Measurements from ENCODE around the gene ICOSLG. TPM values are rescaled to one million over a fixed set of nuclear protein-coding genes. Genes with fewer than 3 reads are reported as not detected.
"Not testable (repeated sequence)": the region's sequence is repeated elsewhere in the genome, so short reads cannot be mapped to it uniquely, and the experiment has no call there.

Gene ICOSLG
- total RNA-seq, 1 donor from 2014 or later: 1.5 TPM

GRCh38 chr21:44229561-44229960 lies 11.2 kb downstream of the ICOSLG start:
- DNase-seq (ENCODE audit: low spot score); intact Hi-C loops (cut with DNase I): not testable (repeated sequence)

DNA sequence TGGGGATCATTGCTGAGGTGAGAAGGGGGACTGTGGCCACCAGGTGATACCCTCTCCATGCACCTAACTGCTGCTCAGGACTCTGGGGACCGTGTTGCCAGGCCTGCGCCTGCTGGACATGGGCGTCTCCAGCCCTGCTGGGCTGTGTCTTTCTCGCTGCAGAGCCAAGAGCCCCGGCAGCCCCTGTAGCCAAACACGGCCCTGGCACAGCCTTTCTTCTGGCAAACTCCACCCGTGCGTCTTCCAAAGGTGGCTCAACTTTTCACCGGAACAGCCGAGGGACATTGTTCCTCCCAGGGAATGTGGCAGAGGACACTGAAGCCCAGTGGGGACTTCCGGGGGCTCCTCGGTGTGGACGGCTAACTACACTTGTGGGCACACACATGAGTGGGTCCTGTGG lies 12.6 kb downstream of the ICOSLG start:
- DNase-seq (ENCODE audit: low spot score); intact Hi-C loops (cut with DNase I): not testable (repeated sequence)

GRCh38 chr21:44227614-44228013 lies 13.1 kb downstream of the ICOSLG start:
- intact Hi-C loops (cut with DNase I): not testable (repeated sequence)

GRCh38 chr21:44225605-44226004 lies 15.1 kb downstream of the ICOSLG start:
- DNase-seq (ENCODE audit: low spot score); intact Hi-C loops (cut with DNase I): not testable (repeated sequence)

More at GRCh38 chr21:44227614-44228013, 13.1 kb downstream of the ICOSLG start:
- DNase-seq (ENCODE audit: low spot score): not testable (repeated sequence)

- intact Hi-C loops (cut with DNase I); DNase-seq (ENCODE audit: low spot score): not testable (repeated sequence)
Measured at GRCh38 chr21:44223334-44223733, 17.4 kb downstream of the ICOSLG start.

DNA sequence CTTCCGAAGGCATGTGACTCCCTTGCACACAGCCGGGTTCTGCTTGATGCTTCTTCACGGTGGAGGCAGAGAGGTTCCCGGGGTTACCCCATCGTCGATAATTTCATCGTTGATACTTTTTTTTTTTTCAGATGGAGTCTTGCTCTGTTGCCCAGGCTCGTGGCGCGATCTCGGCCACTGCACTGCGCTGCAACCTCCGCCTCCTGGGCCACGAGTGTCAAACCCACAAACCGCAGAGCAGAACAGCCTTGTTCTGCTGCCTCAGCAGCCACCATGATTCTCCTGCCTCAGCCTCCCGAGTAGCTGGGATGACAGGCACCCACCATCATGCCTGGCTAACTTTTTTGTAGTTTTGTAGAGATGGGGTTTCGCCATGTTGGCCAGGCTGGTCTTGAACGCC lies 20.1 kb downstream of the ICOSLG start:
- intact Hi-C loops (cut with DNase I); DNase-seq (ENCODE audit: low spot score): not testable (repeated sequence)

DNA sequence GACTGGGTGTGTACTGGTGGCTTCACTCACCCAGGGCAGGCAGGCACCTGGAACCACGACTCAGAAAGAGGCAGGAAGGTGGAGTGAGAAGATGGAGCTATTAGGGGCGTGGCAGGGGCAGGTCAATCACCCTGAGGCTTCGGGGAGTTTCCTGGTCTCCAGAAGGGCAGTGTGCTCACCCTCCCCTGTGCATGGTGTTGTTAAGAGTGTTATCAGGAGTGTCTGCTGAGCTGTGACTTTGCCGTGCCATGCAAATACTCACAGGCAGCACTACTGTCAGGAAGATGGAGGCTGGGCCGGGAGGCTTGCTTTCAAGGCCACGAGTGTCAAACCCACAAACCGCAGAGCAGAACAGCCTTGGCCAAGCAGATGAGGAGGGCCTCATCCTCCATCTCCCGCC lies 22.3 kb downstream of the ICOSLG start:
- DNase-seq (ENCODE audit: low spot score); intact Hi-C loops (cut with DNase I): not testable (repeated sequence)

GRCh38 chr21:44211978-44212377 lies 28.8 kb downstream of the ICOSLG start:
- intact Hi-C loops (cut with DNase I); DNase-seq (ENCODE audit: low spot score): not testable (repeated sequence)

GRCh38 chr21:44211574-44211973 lies 29.2 kb downstream of the ICOSLG start:
- intact Hi-C loops (cut with DNase I); DNase-seq (ENCODE audit: low spot score): not testable (repeated sequence)

DNA sequence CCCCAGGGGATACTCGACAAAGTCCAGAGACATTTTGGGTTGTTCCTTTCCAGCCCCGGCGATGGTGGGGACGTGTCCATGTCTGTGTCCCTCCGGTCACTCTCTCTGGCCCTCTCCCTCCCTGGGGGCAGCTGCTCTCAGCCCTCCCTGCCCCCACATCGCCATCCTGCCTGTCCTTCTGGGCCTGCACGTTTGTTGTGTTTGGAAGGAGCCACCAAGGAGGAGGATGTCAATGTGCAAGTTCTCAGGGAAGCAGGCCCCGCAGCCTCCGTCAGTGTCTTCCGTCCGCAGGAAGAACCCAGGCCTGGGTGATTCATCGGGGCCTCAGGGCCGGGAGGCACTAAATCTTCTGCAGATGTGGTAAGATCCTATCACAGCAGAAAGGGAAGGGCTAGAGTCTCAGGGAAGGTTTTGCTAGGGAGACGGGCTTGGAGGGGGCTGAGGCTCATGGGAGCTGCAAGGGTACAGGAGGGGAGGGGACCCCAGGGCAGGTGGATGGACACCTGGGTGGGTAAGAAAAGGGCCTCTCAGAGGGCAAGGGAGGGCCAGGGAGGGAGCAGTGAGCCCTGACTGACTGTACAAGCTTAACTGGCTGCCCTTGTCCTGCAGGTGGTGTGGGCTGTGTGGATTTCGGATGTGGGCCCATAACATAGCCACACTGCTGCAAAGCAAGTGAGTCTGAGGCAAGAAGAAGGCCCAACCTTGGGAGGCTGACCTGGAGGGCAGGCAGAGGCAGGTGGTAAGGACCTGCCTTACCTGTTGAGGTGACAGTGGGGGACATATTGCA lies 32.7 kb downstream of the ICOSLG start:
- intact Hi-C loops (cut with DNase I); DNase-seq (ENCODE audit: low spot score): not testable (repeated sequence)

DNA sequence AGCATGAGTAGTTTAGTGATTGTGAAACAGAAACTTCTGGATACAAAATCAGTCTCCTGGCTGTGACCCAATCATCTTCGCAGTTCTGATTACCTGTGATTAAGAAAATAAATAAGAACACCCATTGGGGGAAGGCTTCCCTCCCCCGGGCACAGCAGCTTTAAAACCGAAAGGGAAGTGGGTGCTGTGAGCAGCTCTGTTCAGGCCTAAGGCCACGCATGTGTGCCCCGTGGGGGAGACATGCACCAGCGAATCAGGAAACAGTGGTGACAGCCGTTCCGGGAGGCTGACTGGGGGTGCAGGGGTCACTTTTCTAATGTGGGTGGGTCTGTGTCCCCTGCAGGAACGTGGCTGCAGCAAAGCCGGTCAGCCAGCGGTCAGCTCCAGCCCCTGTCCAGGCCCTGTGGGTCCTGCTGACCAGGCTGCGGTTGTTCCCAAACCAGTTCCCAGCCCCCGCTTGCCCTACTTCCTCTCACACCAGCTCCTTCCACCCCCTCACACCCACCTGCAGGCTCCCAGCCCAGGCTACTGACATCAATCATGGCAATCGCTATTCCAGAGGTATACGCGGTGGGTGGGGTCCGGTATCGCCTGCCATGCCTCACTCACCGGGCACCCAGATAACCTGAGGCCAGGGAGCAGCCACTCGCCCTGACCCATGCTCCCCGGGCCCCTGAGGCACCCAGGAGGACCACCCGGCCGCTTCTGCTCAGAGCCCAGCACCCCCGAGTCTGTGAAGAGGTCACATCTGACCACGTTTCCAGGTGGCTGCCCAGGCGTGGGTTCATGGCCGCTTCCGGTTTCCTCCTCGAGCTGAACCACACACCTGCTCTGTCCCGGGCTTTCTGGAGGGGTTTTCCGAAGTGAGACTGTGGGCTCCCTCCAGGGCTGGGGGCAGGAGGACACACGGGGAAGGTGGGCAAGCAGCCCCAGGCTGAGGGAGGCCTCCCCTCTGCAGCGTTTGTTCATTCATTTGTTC lies 33.8 kb downstream of the ICOSLG start:
- intact Hi-C loops (cut with DNase I); DNase-seq (ENCODE audit: low spot score): not testable (repeated sequence)

GRCh38 chr21:44206187-44206586 lies 34.6 kb downstream of the ICOSLG start:
- DNase-seq (ENCODE audit: low spot score); intact Hi-C loops (cut with DNase I): not testable (repeated sequence)

DNA sequence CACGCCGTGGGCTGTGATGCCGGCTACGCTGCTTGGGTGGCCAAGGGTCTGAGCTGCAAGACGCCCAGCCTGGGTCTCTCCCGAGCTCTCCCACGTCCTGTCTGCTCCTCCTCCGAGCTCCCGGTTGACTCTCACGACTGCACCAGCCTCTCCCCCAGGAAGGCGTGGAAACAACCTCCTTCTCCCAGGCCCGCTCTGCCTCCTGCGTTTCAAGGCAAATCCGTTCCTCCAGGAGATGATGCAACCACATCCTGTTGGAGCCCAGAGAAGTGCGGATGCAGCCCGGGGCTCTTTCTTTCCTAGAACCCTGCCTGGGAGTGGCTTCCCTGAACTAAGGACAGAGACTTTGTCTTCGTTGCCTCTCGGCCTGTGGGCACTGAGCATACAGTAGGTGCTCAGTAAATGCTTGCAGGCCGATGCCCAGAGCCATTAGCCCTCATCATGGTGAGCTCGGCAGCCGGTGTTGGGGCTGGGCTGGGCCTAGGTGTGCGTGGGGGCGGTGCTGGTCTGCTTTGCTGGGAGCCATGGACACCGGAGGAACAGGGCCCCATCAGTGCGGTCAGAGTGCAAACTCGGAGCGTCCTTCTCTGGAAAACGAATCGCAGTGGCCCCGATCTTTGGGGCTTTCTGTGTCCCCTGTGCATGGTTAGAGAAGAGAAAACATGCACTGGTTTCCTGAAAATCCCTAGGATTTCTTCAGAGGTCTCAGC lies 38.0 kb downstream of the ICOSLG start:
- DNase-seq (ENCODE audit: low spot score); intact Hi-C loops (cut with DNase I): not testable (repeated sequence)

DNA sequence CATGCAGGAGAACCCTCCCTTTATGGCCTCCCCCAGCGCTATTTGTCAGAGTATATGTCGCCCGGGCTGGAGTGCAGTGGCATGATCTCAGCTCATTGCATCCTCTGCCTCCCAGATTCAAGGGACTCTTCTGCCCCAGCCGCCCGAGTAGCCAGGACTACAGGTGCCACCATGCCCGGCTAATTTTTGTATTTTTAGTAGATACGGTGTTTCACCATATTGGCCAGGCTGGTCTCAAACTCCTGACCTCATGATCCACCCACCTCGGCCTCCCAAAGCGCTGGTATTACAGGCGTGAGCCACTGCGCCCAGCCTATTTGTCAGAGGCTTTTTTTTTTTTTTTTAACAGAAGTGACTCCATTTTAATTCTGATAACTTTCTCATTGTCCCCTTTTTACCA lies 40.7 kb downstream of the ICOSLG start:
- DNase-seq (ENCODE audit: low spot score); intact Hi-C loops (cut with DNase I): not testable (repeated sequence)

GRCh38 chr21:44199448-44199847 lies 41.3 kb downstream of the ICOSLG start:
- DNase-seq (ENCODE audit: low spot score): no peak
- intact Hi-C loops (cut with DNase I): no loop called here

- intact Hi-C loops (cut with DNase I); DNase-seq (ENCODE audit: low spot score): not testable (repeated sequence)
Measured at GRCh38 chr21:44197156-44197516, 43.6 kb downstream of the ICOSLG start.

DNA sequence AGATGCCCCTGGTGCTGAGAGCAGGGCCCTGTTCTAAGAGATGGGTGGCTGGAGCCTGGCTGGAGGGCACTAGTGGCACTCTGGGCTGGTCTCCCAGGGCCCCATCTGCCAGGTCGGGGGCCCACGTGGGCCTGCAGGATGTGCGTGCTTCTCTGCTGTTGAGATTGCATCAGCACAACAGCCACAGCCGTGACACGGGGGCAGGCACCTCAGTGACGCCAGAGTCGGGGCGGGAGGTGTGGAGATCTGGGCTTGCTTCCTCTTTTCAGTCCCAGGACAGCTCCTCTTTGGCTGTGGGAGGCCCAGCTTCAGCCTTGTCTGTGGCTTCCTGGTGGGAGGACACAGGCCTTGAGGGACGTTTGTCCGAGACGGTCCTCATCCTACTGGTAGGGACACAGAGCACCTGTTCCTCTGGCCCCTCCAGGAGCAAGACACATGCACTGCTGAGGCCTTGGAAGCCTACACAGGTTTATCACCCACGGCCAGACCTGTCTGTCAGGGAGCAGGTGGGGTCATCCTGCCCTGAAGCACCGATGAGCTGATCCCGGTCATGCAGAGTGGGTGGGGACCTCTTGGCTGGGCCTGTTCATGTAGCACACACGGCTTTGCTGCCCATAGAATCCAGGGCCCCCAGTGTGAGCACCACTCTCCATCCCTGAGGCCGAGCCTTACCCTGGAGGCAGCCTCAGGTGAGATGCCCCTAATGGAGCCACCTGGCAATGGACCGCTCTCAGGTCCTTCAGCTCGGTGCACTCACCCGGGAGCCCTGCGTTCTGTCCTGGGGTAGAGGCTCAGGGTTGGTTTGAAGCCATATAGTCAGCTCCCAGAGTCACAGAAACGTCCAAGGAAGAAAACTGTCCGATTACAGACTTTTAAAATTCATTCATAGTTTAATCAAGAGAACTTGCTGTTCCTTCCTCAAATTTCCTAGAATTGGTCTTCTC lies 44.3 kb downstream of the ICOSLG start:
- DNase-seq (ENCODE audit: low spot score): peak; percentile 89
- intact Hi-C loops (cut with DNase I): not testable (repeated sequence)

DNA sequence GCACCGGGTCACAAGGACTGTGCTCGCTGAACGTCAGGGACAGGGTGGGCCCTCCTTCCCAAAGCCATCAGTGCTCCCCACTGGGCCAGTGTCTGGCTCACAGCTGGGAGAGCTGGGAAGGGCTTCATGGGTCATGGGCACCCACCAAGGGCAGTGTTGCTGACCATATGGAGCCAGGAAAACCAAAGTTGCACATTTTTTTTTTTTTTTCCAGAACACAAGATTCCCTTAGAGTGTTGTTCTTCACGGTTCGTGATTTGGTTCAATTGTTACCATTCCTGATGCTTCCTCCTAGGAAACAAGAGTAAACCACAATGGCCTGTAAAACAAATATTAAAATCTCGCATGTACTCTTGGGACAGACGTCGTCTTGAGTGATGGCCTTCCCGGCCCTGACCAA lies 45.9 kb downstream of the ICOSLG start:
- intact Hi-C loops (cut with DNase I); DNase-seq (ENCODE audit: low spot score): not testable (repeated sequence)

All from cardiac septum (tissue), 1 donor.